GM18868 (cell line): ENCODE results near the gene MACROD2.
A peak's percentile ranks its signal among the peaks of the same experiment; 100 is the strongest.
"Not testable (repeated sequence)": the region's sequence is repeated elsewhere in the genome, so short reads cannot be mapped to it uniquely, and the experiment has no call there.

ENCODE experiments used
- ATAC-seq: cut with Tn5 transposase; IDR thresholded peaks from one replicate; pipeline ENCODE4 v1.9.1; 2021; ENCODE audit warnings: mild to moderate bottlenecking, moderate library complexity; ENCODE audit not compliant: unreplicated experiment

The MACROD2 gene

GRCh38 chr20:15011631-15012030, 1016.3 kb downstream of the MACROD2 start:
- ATAC-seq = no peak

GRCh38 chr20:15012566-15012965, 1017.2 kb downstream of the MACROD2 start:
- no peak for ATAC-seq

- not testable (repeated sequence) for ATAC-seq
Observed at GRCh38 chr20:15016875-15017274, 1021.6 kb downstream of the MACROD2 start.

- ATAC-seq = no peak
Observed at GRCh38 chr20:15018966-15019365, 1023.6 kb downstream of the MACROD2 start.

GRCh38 chr20:15020845-15021244, 1025.5 kb downstream of the MACROD2 start:
- no peak for ATAC-seq

- no peak for ATAC-seq
Observed at GRCh38 chr20:15022921-15023320, 1027.6 kb downstream of the MACROD2 start.

GRCh38 chr20:15026759-15027158, 1031.4 kb downstream of the MACROD2 start:
- ATAC-seq = no peak

GRCh38 chr20:15030826-15031225, 1035.5 kb downstream of the MACROD2 start:
- ATAC-seq = no peak

- no peak for ATAC-seq
Observed at GRCh38 chr20:15031546-15032351, 1036.4 kb downstream of the MACROD2 start.

GRCh38 chr20:15032352-15032622, 1037.0 kb downstream of the MACROD2 start:
- ATAC-seq = no peak

GRCh38 chr20:15033269-15033668, 1038.0 kb downstream of the MACROD2 start:
- ATAC-seq = no peak

GRCh38 chr20:15033891-15034290, 1038.6 kb downstream of the MACROD2 start:
- ATAC-seq = no peak

GRCh38 chr20:15036948-15037347, 1041.6 kb downstream of the MACROD2 start:
- no peak for ATAC-seq

GRCh38 chr20:15039088-15039752, 1043.9 kb downstream of the MACROD2 start:
- no peak for ATAC-seq

- no peak for ATAC-seq
Observed at GRCh38 chr20:15042723-15043122, 1047.4 kb downstream of the MACROD2 start.

GRCh38 chr20:15045246-15045645, 1049.9 kb downstream of the MACROD2 start:
- no peak for ATAC-seq

- ATAC-seq = no peak
Observed at GRCh38 chr20:15047042-15047441, 1051.7 kb downstream of the MACROD2 start.

GRCh38 chr20:15047601-15048000, 1052.3 kb downstream of the MACROD2 start:
- ATAC-seq = no peak

- ATAC-seq = no peak
Observed at GRCh38 chr20:15056246-15056645, 1060.9 kb downstream of the MACROD2 start.

- no peak for ATAC-seq
Observed at GRCh38 chr20:15058841-15059240, 1063.5 kb downstream of the MACROD2 start.

GRCh38 chr20:15059438-15059837, 1064.1 kb downstream of the MACROD2 start:
- ATAC-seq = no peak

- ATAC-seq = peak; percentile 68
Observed at GRCh38 chr20:15060265-15061060, 1065.1 kb downstream of the MACROD2 start.
